GM19452 (cell line): ENCODE measurements around the gene TPSD1.
"Not testable (repeated sequence)": the region's sequence is repeated elsewhere in the genome, so short reads cannot be mapped to it uniquely, and the experiment has no call there.

Source experiments
- ATAC-seq: cut with Tn5 transposase; IDR thresholded peaks from one replicate; pipeline ENCODE4 v1.9.1; 2021; ENCODE audit not compliant: unreplicated experiment

TPSD1 gene

DNA sequence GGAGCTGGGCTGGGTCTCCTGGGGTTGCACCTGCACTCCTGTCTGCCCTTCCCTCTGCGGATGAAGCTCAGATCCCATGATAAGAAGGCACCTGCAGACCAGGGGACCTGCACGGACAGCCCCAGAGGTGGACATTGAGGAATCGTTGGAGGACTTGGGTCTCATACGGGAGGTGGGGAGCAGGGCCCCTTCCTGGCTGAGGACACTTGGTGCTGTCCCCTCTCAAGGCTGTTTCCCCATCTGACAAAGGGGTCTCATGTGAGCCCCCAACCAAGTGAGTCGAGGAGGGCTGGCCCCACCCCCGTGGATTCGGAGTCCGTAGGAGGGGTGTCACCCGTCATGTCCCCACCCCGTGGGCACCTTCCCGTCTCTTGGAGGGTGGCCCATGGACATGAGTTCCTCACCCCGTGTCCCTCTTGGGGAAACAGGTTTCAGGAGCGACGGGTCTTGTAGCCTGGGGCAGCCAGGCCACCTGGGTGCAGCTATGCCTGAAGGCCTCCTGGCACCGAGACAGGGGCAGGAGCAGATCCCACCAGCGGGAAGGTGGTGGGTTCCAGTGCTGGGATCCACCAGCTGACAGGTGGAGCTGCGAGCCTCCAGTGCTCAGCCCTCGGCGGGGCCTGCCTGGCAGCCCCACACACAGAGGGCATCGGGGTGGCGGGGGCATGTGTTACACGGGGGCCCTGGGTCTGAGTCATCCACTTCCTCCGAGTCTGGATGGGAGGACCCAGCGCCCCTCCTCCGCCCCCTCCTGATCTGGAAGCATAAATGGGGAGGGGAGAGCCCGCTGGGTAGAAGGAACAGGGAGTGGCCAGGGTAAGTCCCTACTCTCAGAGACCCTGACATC lies at the start of gene TPSD1:
TPSD1 (plus strand) TSS at position 794 of the 847 bp plus-strand sequence. CDS start 212 bp downstream, outside the sequence.
- ATAC-seq: not testable (repeated sequence)

- no peak for ATAC-seq
Observed at GRCh38 chr16:1206326-1206725, 49.5 kb upstream of the TPSD1 start.

DNA sequence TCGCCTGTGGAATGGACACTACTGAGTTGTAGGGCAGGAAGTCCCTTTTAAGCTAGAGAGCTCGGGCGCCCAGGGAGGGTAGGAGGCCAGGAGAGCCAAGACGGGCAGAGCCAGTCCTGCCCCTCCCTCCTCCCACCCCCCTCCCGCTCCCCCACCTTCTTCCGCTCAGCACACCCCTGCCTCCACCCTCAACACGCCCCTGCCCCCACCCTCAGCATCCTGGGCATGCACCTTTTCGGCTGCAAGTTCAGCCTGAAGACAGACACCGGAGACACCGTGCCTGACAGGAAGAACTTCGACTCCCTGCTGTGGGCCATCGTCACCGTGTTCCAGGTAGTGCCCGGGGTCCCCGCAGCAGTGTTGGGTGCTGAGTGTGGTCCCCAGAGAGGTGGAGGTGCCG lies 49.1 kb upstream of the TPSD1 start:
- ATAC-seq: no peak

DNA sequence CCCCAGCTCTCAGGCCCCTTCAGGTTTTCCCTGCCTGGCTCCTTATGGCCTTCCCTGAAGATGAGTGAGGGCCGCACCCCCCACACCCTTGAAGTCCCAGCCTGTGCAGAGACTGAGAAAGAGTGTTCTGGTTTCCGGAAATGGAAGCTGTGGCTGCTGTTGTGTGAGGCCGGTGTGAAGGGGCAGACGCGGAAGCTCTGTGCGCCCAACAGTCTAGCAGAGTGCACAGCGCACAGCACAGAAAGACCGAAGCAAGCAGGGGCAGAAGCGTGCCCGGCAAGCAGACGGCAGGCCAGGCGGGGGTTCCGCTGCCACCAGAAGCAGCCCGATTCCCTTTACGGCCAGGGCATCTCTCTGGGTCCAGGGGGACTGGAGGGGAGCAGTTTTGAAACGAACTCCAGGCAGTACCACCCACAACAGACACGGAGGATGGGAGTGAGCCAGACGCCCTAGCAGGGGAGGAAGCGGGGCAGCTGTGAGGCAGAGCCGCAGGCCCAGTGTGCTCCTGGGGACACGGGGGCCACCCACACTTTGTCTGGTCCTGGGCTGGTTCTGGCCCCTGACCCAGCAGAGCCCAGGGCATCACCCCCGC lies 47.5 kb upstream of the TPSD1 start:
- no peak for ATAC-seq

DNA sequence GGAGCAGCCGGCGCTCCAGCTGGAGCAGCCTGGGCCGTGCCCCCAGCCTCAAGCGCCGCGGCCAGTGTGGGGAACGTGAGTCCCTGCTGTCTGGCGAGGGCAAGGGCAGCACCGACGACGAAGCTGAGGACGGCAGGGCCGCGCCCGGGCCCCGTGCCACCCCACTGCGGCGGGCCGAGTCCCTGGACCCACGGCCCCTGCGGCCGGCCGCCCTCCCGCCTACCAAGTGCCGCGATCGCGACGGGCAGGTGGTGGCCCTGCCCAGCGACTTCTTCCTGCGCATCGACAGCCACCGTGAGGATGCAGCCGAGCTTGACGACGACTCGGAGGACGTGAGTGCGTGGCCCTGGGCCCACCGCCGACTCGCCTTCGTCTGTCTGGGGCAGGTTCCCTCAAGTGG lies 46.8 kb upstream of the TPSD1 start:
- ATAC-seq: no peak

DNA sequence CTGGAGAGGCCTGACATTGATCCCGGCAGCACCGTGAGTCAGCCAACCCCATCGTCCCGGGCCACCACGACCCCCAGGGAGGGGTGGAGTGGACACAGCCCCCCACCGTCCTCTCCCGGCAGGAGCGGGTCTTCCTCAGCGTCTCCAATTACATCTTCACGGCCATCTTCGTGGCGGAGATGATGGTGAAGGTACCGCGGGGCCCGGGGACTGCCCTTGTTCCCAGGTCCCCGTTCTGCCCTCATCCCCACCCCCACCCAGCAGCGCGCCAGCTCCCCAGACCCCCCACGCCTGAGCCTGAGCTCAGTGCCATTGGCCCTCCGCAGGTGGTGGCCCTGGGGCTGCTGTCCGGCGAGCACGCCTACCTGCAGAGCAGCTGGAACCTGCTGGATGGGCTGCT lies 45.4 kb upstream of the TPSD1 start:
- ATAC-seq: no peak

GRCh38 chr16:1211451-1212268 lies 44.2 kb upstream of the TPSD1 start:
- ATAC-seq: no peak

DNA sequence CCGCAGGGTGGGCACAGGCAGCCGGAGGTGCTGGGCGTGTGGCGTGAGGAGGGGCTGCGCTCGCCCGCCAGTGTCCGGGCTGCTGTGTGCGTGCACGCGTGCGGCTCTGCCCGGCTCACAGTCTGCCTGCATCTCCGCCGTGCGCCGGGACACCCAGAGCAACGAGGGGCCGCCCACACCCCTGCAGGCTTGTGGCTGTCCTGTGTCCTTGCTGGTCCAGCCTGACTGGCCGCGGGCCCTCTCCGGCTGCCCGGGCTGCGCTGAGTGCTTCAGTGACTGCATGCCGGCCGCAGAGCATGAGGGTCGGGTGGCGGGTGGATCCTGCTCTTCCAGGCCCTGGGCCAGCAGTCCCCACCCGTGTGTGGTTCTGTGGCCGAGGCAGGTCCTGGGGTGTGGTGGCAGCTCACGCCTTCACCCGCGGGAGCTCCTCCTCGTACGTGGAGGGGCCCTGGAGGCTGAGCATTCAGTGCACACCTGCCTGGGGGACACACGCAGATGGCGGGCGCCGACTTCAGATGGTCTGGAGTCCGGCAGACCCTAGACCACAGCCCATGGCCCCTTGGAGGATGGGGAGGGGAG lies 43.2 kb upstream of the TPSD1 start:
- no peak for ATAC-seq

DNA sequence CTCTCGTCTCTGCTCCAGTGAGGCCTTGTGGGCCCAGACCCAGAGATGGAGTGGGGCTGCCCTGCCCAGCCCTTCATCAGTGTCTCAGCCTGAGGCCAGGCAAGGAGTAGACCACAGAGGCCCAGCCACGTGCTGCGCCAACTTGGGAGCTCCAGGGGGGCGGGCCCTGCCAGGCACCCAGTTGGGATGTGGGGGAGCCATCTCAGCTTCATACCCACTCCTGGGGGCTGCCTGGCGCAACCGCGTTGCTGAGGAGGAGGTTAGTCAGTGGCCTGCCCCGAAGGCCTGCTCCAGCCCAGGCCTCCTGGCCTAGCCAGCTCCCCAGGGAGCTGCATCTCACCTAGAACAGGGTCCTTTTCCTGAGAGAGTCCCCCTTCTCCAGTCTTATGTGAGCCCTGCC lies 42.6 kb upstream of the TPSD1 start:
- ATAC-seq: no peak

DNA sequence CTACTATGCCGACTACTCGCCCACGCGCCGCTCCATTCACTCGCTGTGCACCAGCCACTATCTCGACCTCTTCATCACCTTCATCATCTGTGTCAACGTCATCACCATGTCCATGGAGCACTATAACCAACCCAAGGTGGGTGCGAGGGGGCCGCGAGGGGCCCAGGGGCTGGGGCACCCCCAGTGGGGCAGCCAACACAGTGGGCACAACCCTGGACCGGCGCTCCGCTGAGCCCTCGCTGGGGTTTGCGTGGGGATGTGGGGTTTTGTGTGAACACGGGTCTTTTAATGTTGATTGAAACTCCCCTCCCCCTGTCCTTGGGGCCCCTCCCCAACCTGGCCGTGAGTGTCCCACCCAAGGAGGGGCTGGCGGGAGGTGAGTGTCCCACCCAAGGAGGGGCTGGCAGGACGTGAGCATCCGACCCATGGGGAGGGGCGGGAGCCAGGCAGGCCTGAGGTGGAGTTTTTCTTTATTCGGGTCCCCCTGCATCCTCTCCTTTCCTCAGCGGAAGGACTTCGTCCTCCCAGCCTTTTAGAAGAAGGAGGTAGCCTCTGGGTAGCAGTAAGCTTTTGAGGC lies 42.0 kb upstream of the TPSD1 start:
- ATAC-seq: no peak

- no peak for ATAC-seq
Observed at GRCh38 chr16:1214719-1215118, 41.1 kb upstream of the TPSD1 start.

DNA sequence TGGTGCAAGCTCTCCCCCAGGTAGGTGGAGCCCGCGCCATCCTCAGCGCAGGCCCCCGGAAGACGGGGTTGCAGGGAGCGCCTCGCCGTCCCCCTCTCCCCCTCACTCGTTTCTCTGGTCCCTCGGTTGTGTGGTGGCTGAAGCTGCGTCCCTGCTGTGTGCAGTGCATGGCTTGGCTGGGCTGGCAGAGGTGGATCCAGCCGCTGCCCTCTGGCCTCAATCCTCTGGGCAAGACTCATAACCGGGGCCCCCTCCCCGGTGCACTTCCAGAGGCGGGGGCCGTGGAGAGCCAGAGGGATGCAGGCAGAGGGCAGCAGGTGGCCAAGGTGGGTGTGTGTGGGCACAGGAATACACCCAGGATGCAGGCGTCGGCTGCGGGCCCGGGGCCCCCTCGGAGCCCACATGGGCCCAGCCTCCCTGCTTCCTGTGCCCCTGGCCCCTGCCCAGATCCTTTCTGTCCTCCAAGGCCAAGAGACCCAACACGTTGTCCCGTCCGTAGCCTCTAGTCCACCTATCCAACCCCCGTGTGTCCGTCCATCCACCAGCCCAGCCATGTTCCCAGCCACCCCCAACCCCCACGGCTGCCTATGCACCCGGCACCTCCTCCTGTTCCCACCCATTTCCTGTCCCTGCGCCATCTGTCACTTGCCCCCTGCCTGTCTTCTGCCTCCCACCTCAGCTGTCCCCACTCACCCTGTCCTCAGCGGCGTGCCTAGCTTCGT lies 40.1 kb upstream of the TPSD1 start:
- no peak for ATAC-seq

- ATAC-seq: no peak
Observed at GRCh38 chr16:1216296-1216619, 39.6 kb upstream of the TPSD1 start.

DNA sequence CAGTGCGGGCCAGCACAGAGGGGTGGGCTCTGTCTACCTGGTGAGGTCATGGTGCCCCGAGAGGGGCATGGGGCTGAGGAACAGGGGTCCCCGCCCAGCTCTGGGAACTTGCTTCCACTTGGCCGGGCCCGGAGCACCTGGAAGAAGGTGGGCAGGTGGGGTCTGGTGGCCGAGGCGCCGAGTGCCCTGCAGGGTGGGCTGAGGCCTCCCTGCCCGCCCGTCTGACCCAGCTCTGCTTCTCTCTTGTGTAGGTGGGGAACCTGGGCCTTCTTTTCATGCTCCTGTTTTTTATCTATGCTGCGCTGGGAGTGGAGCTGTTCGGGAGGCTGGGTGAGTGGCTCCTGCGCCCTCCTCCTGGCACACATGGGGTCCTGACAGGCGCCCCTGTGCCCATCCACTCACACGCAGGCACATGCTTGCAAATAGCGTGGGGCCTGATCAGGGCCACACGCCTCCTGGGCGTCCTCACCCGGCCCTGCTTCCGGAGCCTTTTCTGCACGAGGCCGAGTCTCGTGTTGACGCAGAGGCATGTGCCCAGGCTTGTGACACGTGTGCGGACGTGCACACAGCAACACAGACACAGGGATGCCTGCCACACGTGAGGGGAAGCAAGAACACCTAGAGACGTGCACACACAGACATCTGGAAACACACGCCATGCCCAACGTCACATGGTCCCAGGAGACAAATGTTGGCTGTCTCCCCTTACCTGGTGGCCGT lies 39.0 kb upstream of the TPSD1 start:
- ATAC-seq: no peak

DNA sequence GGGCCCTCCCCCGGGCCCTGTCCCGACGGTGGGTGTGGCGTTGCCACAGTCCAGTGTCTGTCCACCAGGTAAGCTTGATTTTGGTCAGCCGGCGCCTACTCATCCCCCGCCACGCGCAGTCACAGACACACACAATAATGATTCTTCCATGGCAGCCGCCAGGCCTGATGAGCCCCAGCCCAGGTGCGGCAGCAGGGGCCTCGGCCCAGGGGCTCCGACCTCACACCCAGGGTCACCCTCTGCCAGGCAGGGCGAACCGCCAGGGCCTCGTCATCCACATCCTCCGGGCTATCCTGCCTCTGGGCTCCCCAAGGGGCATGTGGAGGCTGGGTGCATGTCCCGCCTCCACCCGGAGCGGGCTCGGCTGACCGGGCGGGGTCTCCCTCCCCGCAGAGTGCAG lies 38.3 kb upstream of the TPSD1 start:
- ATAC-seq: no peak

- no peak for ATAC-seq
Observed at GRCh38 chr16:1218061-1218929, 37.6 kb upstream of the TPSD1 start.

- ATAC-seq: no peak
Observed at GRCh38 chr16:1218930-1219611, 36.8 kb upstream of the TPSD1 start.

DNA sequence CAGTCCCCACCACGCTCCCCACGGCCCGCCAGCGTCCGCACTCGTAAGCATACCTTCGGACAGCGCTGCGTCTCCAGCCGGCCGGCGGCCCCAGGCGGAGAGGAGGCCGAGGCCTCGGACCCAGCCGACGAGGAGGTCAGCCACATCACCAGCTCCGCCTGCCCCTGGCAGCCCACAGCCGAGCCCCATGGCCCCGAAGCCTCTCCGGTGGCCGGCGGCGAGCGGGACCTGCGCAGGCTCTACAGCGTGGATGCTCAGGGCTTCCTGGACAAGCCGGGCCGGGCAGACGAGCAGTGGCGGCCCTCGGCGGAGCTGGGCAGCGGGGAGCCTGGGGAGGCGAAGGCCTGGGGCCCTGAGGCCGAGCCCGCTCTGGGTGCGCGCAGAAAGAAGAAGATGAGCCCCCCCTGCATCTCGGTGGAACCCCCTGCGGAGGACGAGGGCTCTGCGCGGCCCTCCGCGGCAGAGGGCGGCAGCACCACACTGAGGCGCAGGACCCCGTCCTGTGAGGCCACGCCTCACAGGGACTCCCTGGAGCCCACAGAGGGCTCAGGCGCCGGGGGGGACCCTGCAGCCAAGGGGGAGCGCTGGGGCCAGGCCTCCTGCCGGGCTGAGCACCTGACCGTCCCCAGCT lies 35.7 kb upstream of the TPSD1 start:
- ATAC-seq: no peak
